Measurements from ENCODE around the gene MLF1. TPM values are rescaled to one million over a fixed set of nuclear protein-coding genes. Genes with fewer than 3 reads are reported as not detected.

MLF1 gene
- total RNA-seq, 1 donor from 2014 or later: not detected

DNA sequence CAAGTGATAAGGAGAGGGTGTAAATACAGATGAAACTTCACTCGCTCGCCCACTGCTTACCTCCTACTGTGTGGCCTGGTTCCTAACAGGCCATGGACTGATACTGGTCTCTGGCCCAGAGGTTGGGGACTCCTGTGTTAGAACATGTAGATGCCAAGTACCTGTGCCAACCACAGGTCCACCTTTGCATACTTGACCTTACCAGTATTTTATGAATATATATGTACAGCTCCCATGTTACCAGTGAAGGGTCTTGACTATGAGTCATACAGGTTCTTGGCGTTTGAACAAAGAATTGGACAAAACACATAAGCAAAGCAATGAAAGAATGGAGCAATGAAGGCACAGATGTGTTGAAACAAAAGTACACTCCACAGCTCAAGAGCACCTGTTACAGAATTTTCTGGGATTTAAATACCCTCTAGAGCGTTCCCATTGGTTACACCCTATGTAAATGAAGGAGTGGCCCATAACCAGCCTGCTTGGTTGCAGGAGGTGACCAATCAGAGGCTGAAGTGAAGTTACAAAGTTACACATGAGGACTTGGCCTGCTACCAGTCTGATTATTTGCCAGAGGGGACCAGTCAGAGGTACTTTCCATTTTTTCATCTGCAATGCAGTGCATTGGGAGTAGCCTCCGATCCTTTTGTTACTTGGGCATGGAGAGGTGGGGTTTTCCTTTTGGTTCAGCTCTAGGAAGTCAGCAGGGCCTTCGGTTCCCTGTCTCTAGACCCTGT is 71.6 kb downstream of the MLF1 start:
- H3K27ac Mint-ChIP-seq: no peak overlapping the region
- ATAC-seq (ENCODE audit: low read depth) (no peak), DNase-seq (no peak)
- H3K4me1 Mint-ChIP-seq: peaks cover 24% of the 10 kb centered on the region
- ChIA-PET CTCF (no interaction called here), POLR2A (no interaction called here)
- TF ChIP-seq CTCF (IDR thresholded peaks at IDR 0.05): no peak
- H3K36me3 Mint-ChIP-seq (ENCODE audit: low read depth): peaks cover 20% of the 10 kb centered on the region
- H3K4me3 Mint-ChIP-seq: no peak overlapping the region
- H3K27me3 Mint-ChIP-seq: no peaks in the 10 kb centered on the region
- no peaks in the 10 kb centered on the region for H3K9me3 Mint-ChIP-seq
- intact Hi-C loops (cut with micrococcal nuclease): loop anchor here (5.0 to 10.0 kb wide), 3 partner anchors 85 to 1922 kb away; partner anchors contain the start of gene KPNA4

- Mint-ChIP-seq H3K4me3 (peak within 1 kb of the TSS; percentile 99), H3K4me1 (peaks cover 24% of the 10 kb centered on the region), H3K36me3 (ENCODE audit: low read depth) (peaks cover 34% of the 10 kb centered on the region), H3K27me3 (no peaks in the 10 kb centered on the region), H3K27ac (peak within 1 kb of the TSS; percentile 90), H3K9me3 (no peaks in the 10 kb centered on the region)
- DNase-seq (peak; percentile 75), ATAC-seq (ENCODE audit: low read depth) (peak; percentile 96)
- intact Hi-C loops (cut with micrococcal nuclease): loop anchor here (2.0 to 10.0 kb wide), 8 partner anchors 14 to 1920 kb away; partner anchors contain the start of genes IFT80, KPNA4, MLF1 and RSRC1
- TF ChIP-seq CTCF (IDR thresholded peaks at IDR 0.05): peak; percentile 46
- CTCF ChIA-PET: interaction anchor here (0.5 to 2.7 kb wide), 9 partner anchors 10 to 225 kb away, joined by 3 to 23 read pairs (median 6); partner anchors contain the start of genes LXN and MFSD1
- POLR2A ChIA-PET: interaction anchor here (0.6 to 3.3 kb wide), 8 partner anchors 15 to 1485 kb away, joined by 3 to 25 read pairs (median 4); partner anchors contain the start of genes CCNL1, LXN, MFSD1 and RSRC1
Measured at GRCh38 chr3:158644345-158644908, 73.4 kb downstream of the MLF1 start, which contains the start of gene GFM1. Gene GFM1, plus strand, starts transcription at chr3:158644527. Its CDS starts 108 bp downstream, at chr3:158644635.

DNA sequence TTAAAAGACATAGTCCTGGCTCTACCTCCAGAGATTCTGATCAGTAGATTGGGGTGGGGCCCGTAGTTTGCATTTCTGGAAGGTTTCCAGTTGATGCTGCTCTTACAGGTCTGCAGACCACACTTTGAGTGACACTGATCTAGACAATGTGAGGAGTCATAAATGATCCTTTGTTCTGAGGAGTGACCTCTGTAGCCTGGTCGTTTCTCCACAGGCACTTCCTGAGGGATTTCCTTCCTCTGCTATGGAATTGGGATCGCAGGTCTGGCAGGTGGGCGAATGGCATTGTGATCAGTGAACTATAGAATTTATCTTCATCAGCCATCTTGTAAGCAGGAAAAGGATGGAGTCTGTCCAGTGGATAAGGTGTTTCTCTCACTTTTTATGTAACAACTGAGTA is 78.8 kb downstream of the MLF1 start:
- CTCF ChIA-PET: no interaction called here
- peaks cover 71% of the 10 kb centered on the region for H3K36me3 Mint-ChIP-seq (ENCODE audit: low read depth)

DNA sequence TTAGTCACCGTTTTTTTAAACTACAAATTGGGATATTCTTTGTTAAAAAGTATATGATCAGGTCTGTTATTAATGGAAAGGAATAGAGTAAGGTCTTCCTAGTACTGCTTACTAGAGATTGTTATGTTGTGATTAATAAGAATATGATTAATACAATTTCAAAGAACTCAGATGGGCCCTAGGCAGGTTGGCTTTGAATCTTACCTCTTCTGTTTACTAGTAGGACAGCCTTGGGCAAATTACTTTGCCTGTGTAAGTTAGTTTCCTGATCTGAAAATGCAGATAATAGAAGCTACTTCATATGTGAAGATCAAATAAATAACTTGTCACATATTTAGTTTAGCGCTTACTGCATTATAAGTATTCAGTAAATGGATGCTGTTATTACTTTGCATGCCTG is 80.2 kb downstream of the MLF1 start:
- no peak for TF ChIP-seq CTCF (IDR thresholded peaks at IDR 0.05)
- ChIA-PET CTCF (no interaction called here), POLR2A (no interaction called here)
- H3K4me1 Mint-ChIP-seq: peaks cover 3% of the 10 kb centered on the region
- no peak for DNase-seq
- H3K27me3 Mint-ChIP-seq: no peaks in the 10 kb centered on the region
- H3K36me3 Mint-ChIP-seq (ENCODE audit: low read depth): peaks cover 76% of the 10 kb centered on the region
- H3K9me3 Mint-ChIP-seq: no peaks in the 10 kb centered on the region
- no peak overlapping the region for H3K27ac Mint-ChIP-seq
- ATAC-seq (ENCODE audit: low read depth): no peak
- intact Hi-C loops (cut with micrococcal nuclease): no loop called here
- no peak overlapping the region for H3K4me3 Mint-ChIP-seq

More for the DNA sequence above, 78.8 kb downstream of the MLF1 start:
- H3K4me1 Mint-ChIP-seq: peaks cover 15% of the 10 kb centered on the region
- no peak for ATAC-seq (ENCODE audit: low read depth)
- DNase-seq: no peak
- no peak overlapping the region for H3K27ac Mint-ChIP-seq
- TF ChIP-seq CTCF (IDR thresholded peaks at IDR 0.05): no peak
- intact Hi-C loops (cut with micrococcal nuclease): loop anchor here (10.0 kb wide), 1 partner anchor 1915 kb away; the partner anchor contains the start of gene KPNA4
- POLR2A ChIA-PET: no interaction called here
- H3K9me3 Mint-ChIP-seq: no peaks in the 10 kb centered on the region
- no peaks in the 10 kb centered on the region for H3K27me3 Mint-ChIP-seq
- H3K4me3 Mint-ChIP-seq: no peak overlapping the region

GRCh38 chr3:158652463-158652862 is 81.5 kb downstream of the MLF1 start:
- H3K36me3 Mint-ChIP-seq (ENCODE audit: low read depth): peaks cover 72% of the 10 kb centered on the region
- POLR2A ChIA-PET: no interaction called here
- no peaks in the 10 kb centered on the region for H3K9me3 Mint-ChIP-seq
- no peak overlapping the region for H3K4me3 Mint-ChIP-seq
- no peak overlapping the region for H3K27ac Mint-ChIP-seq
- H3K4me1 Mint-ChIP-seq: no peaks in the 10 kb centered on the region
- TF ChIP-seq CTCF (IDR thresholded peaks at IDR 0.05): no peak
- CTCF ChIA-PET: interaction anchor here (1.0 kb wide), 1 partner anchor 20 kb away, joined by 3 read pairs; the partner anchor contains the start of gene LXN
- intact Hi-C loops (cut with micrococcal nuclease): no loop called here
- no peak for ATAC-seq (ENCODE audit: low read depth)
- no peak for DNase-seq
- no peaks in the 10 kb centered on the region for H3K27me3 Mint-ChIP-seq
